B cell (primary cell): ENCODE data around the gene PCGF5.

Experiments
- CTCF ChIP-seq: fragments of 200-600 bp; IDR thresholded peaks from one replicate; pipeline ENCODE4 v1.8.0; 2022; ENCODE audit warnings: antibody characterized with exemption, mild to moderate bottlenecking
- EZH2 ChIP-seq: IDR thresholded peaks from 2 replicates; pipeline ENCODE4 v1.6.1; 2012; ENCODE audit warnings: borderline replicate concordance, low read depth, mild to moderate bottlenecking, moderate library complexity, low read length; ENCODE audit not compliant: insufficient read depth, poor library complexity, severe bottlenecking

GRCh38 chr10:91219371-91220193, 881 bp upstream of the PCGF5 start:
- TF ChIP-seq CTCF = no peak
- TF ChIP-seq EZH2 = no peak
